Brain microvascular endothelial cell (primary cell): ENCODE data around the gene INO80.

Experiments
- DNase-seq: peaks from one replicate; pipeline ENCODE4 v3.0.0-alpha.2; 2020
- H3K27ac ChIP-seq: fragments of 250-450 bp; sonication (Bioruptor Pico); 2 replicates; pipeline ENCODE4 v1.5.1; 2020; ENCODE audit warnings: mild to moderate bottlenecking, moderate library complexity
- H3K27me3 ChIP-seq: fragments of 250-450 bp; sonication (Bioruptor Pico); replicated peaks from 2 replicates; pipeline ENCODE4 v1.5.1; 2020; ENCODE audit warnings: mild to moderate bottlenecking
- H3K36me3 ChIP-seq: fragments of 250-450 bp; sonication (Bioruptor Pico); replicated peaks from 2 replicates; pipeline ENCODE4 v1.5.1; 2020; ENCODE audit warnings: mild to moderate bottlenecking
- H3K4me3 ChIP-seq: 2 replicates; pipeline ENCODE4 v1.5.1; 2011; ENCODE audit warnings: low read depth, mild to moderate bottlenecking, control low read depth, low read length, moderate library complexity
- in situ Hi-C: cut with HindIII; loops from 2 replicates; pipeline ENCODE4 v1.10.0; 2017; ENCODE audit warnings: low sequenced_read_pairs, low pct_ligation_motif_present
- TF ChIP-seq, protein P1 (sequence below): IDR thresholded peaks from 2 replicates; pipeline ENCODE4 v1.5.1; 2011; ENCODE audit warnings: low read depth, mild to moderate bottlenecking, moderate library complexity, low read length, control low read depth, inconsistent platforms; ENCODE audit errors: missing control alignments

INO80 gene

DNA sequence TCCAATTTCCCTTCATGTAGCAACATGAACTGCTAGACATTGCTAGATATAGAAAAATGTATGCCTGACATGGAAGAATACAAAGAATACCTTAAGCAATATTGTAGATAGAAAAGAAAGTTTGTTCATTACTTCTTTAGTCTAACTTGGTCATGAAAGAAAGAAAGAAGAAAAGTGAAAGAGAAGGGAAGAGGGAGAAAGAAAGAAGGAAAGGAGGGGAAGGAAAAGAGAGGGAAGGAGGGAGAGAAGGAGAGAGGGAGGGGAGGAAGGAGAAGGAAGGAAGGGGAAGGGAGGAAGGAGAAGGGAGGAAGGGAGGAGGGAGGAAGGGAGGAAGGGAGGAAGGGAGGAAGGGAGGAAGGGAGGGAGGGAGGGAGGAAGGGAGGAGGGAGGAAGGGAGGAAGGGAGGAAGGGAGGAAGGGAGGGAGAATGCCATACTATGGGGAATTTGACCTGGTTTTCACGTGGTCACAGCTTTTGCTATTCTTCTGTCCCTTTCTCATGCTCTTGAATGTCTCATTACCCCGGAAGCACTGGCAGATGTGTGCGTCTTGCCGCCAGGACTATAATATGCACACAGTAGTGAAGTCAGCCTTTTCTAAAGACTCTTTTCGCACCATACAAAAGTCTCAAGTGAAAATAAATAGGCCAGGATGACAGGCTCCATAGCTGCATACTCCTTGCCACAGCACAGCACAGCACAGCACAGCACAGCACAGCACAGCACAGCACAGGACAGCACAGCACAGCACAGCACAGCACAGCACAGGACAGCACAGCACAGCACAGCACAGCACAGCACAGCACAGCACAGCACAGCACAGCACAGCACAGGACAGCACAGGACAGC is 84.6 kb downstream of the INO80 start:
- Histone ChIP-seq H3K36me3 (no peaks in the 10 kb centered on the region), H3K27me3 (no peaks in the 10 kb centered on the region), H3K4me3 (no peak overlapping the region), H3K27ac (no peak overlapping the region)
- DNase-seq = no peak
- in situ Hi-C loops = no loop called here
- TF ChIP-seq, protein P1, sequence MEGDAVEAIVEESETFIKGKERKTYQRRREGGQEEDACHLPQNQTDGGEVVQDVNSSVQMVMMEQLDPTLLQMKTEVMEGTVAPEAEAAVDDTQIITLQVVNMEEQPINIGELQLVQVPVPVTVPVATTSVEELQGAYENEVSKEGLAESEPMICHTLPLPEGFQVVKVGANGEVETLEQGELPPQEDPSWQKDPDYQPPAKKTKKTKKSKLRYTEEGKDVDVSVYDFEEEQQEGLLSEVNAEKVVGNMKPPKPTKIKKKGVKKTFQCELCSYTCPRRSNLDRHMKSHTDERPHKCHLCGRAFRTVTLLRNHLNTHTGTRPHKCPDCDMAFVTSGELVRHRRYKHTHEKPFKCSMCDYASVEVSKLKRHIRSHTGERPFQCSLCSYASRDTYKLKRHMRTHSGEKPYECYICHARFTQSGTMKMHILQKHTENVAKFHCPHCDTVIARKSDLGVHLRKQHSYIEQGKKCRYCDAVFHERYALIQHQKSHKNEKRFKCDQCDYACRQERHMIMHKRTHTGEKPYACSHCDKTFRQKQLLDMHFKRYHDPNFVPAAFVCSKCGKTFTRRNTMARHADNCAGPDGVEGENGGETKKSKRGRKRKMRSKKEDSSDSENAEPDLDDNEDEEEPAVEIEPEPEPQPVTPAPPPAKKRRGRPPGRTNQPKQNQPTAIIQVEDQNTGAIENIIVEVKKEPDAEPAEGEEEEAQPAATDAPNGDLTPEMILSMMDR = no peak

DNA sequence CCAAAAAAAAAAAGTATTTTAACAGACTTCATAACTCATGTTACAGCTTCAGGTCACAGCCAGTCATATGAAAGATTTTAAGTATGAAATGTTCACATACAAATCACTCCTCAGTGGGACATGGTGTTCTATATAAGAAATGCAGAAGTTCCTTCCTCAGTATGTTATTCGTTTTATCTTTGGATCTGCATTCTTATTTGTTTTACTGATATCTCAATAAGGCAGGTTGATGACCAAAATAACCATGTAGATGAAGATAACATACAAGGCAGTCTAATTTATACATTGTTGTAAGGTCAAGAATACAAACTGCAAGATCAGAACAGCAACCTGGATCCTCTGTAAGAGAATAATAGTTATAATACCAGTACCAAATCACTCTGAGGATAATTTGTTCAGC is 87.2 kb downstream of the INO80 start:
- H3K27me3 ChIP-seq = no peaks in the 10 kb centered on the region
- no peak overlapping the region for H3K4me3 ChIP-seq
- in situ Hi-C loops = no loop called here
- DNase-seq = no peak
- no peak overlapping the region for H3K27ac ChIP-seq
- no peaks in the 10 kb centered on the region for H3K36me3 ChIP-seq
- TF ChIP-seq, protein P1 = no peak

DNA sequence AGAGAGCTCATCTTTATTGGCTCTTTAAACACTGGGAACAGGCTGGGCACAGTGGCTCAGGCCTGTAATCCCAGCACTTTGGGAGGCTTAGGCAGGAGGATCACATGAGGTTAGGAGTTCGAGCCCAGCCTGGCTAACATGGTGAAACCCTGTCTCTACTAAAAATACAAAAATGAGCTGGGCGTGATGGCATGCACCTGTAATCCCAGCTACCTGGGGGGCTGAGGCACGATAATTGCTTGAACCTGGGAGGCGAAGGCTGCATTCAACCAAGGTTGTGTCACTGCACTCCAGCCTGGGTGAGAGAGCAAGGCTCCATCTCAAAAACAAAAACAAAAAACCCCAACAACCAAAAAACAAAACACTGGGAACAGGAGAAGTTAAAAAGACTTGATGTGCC is 90.7 kb downstream of the INO80 start:
- DNase-seq = no peak
- in situ Hi-C loops = no loop called here
- Histone ChIP-seq H3K36me3 (no peaks in the 10 kb centered on the region), H3K27me3 (no peaks in the 10 kb centered on the region), H3K27ac (no peak overlapping the region), H3K4me3 (no peak overlapping the region)
- TF ChIP-seq, protein P1 = no peak

GRCh38 chr15:41024885-41025284 is 91.2 kb downstream of the INO80 start:
- H3K4me3 ChIP-seq = no peak overlapping the region
- no peak for DNase-seq
- H3K36me3 ChIP-seq = no peaks in the 10 kb centered on the region
- in situ Hi-C loops = loop anchor here (25.0 kb wide), 1 partner anchor 113 kb away; no protein-coding TSS in a partner anchor
- TF ChIP-seq, protein P1 = no peak
- no peaks in the 10 kb centered on the region for H3K27me3 ChIP-seq
- H3K27ac ChIP-seq = peak overlapping the region; percentile 51

DNA sequence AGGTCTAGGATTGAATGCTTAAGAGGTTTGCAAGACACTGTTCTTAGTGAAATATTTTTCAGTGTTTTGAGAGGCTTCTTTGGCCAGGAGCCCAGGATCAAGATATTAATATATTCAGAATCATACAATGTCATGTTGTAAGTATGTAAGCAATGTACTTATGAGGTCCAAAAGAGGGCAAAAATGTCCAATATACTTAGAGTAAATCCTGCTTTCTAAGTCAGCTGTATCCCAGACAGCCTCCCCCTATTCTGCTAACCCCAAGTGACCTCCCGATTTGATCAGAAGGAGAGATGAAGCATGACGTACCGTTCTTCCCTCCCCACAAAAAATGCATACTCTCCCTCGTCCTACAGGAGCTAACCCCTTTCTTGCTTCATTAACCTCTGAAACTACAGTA is 91.9 kb downstream of the INO80 start:
- H3K36me3 ChIP-seq = peaks cover 3% of the 10 kb centered on the region
- no peaks in the 10 kb centered on the region for H3K27me3 ChIP-seq
- DNase-seq = peak; percentile 61
- no peak overlapping the region for H3K4me3 ChIP-seq
- in situ Hi-C loops = loop anchor here (25.0 kb wide), 1 partner anchor 112 kb away; no protein-coding TSS in a partner anchor
- TF ChIP-seq, protein P1 = no peak
- peak overlapping the region; percentile 51 for H3K27ac ChIP-seq
